H9 (cell line): Measurements from ENCODE around the gene LIPK. TPM values are rescaled to one million over a fixed set of nuclear protein-coding genes. Genes with fewer than 3 reads are reported as not detected.

Experiments
- DNase-seq: peaks from one replicate; pipeline ENCODE4 v3.0.0-alpha.2; 2017
- H2AFZ ChIP-seq: one replicate; pipeline ENCODE4 v1.6.1; 2013; ENCODE audit warnings: mild to moderate bottlenecking, low read length, control low read depth, moderate library complexity
- H2AK5ac ChIP-seq: 2 replicates; pipeline ENCODE4 v1.6.1; 2013; ENCODE audit warnings: low read length, control low read depth, mixed read lengths; ENCODE audit not compliant: insufficient read length
- H2BK120ac ChIP-seq: one replicate; pipeline ENCODE4 v1.6.1; 2013; ENCODE audit warnings: low read depth, mild to moderate bottlenecking, low read length, control low read depth, inconsistent platforms; ENCODE audit not compliant: poor library complexity, severe bottlenecking
- H2BK12ac ChIP-seq: 2 replicates; pipeline ENCODE4 v1.6.1; 2013; ENCODE audit warnings: low read length, control low read depth, mixed read lengths, low read depth; ENCODE audit not compliant: insufficient read length
- H2BK15ac ChIP-seq: 2 replicates; pipeline ENCODE4 v1.6.1; 2013; ENCODE audit warnings: low read depth, low read length, control low read depth
- H2BK20ac ChIP-seq: one replicate; pipeline ENCODE4 v1.6.1; 2013; ENCODE audit warnings: low read depth, mild to moderate bottlenecking, low read length, control low read depth, inconsistent platforms; ENCODE audit not compliant: poor library complexity, severe bottlenecking
- H2BK5ac ChIP-seq: 2 replicates; pipeline ENCODE4 v1.6.1; 2013; ENCODE audit warnings: low read length, control low read depth, mixed read lengths; ENCODE audit not compliant: insufficient read length
- H3K14ac ChIP-seq: 2 replicates; pipeline ENCODE4 v1.6.1; 2013; ENCODE audit warnings: low read length, control low read depth; ENCODE audit not compliant: insufficient read depth
- H3K18ac ChIP-seq: 2 replicates; pipeline ENCODE4 v1.6.1; 2013; ENCODE audit warnings: low read depth, mild to moderate bottlenecking, mixed read lengths, low read length, control low read depth; ENCODE audit not compliant: insufficient read length
- H3K23ac ChIP-seq: 2 replicates; pipeline ENCODE4 v1.6.1; 2013; ENCODE audit warnings: low read length, control low read depth, mixed read lengths, low read depth; ENCODE audit not compliant: insufficient read length
- H3K23me2 ChIP-seq: 2 replicates; pipeline ENCODE4 v1.6.1; 2013; ENCODE audit warnings: low read depth, mild to moderate bottlenecking, mixed read lengths, low read length, control low read depth; ENCODE audit not compliant: insufficient read length, poor library complexity, severe bottlenecking
- H3K27ac ChIP-seq: 2 replicates; pipeline ENCODE4 v1.5.1; 2013; ENCODE audit warnings: low read length, control low read depth, mixed read lengths, low read depth; ENCODE audit not compliant: insufficient read length
- H3K27me3 ChIP-seq: 2 replicates; pipeline ENCODE4 v1.6.1; 2013; ENCODE audit warnings: low read length, control low read depth, inconsistent platforms; ENCODE audit not compliant: insufficient read depth
- H3K4ac ChIP-seq: 2 replicates; pipeline ENCODE4 v1.6.1; 2013; ENCODE audit warnings: low read depth, mild to moderate bottlenecking, control low read depth, inconsistent platforms, low read length, moderate library complexity
- H3K4me1 ChIP-seq: 2 replicates; pipeline ENCODE4 v1.6.1; 2013; ENCODE audit warnings: low read length, control low read depth, inconsistent platforms; ENCODE audit not compliant: insufficient read depth
- H3K4me2 ChIP-seq: 2 replicates; pipeline ENCODE4 v1.6.1; 2013; ENCODE audit warnings: low read length, control low read depth, mixed read lengths; ENCODE audit not compliant: insufficient read length, insufficient read depth
- H3K56ac ChIP-seq: 2 replicates; pipeline ENCODE4 v1.6.1; 2013; ENCODE audit warnings: low read depth, mild to moderate bottlenecking, mixed read lengths, low read length, control low read depth; ENCODE audit not compliant: insufficient read length
- H3K79me1 ChIP-seq: 2 replicates; pipeline ENCODE4 v1.6.1; 2013; ENCODE audit warnings: low read depth, mild to moderate bottlenecking, moderate library complexity, low read length, control low read depth, inconsistent platforms; ENCODE audit not compliant: insufficient read depth, poor library complexity, severe bottlenecking
- H3K79me2 ChIP-seq: 2 replicates; pipeline ENCODE4 v1.6.1; 2013; ENCODE audit warnings: low read length, control low read depth, inconsistent platforms; ENCODE audit not compliant: insufficient read depth
- H3K9ac ChIP-seq: 2 replicates; pipeline ENCODE4 v1.6.1; 2013; ENCODE audit warnings: low read length, control low read depth, mixed read lengths; ENCODE audit not compliant: insufficient read length; ENCODE audit errors: extremely low read depth
- H3K9me3 ChIP-seq: one replicate; pipeline ENCODE4 v1.6.1; 2013; ENCODE audit warnings: low read depth, low read length, inconsistent platforms; ENCODE audit not compliant: control insufficient read depth
- H3T11ph ChIP-seq: one replicate; pipeline ENCODE4 v1.6.1; 2013; ENCODE audit warnings: mild to moderate bottlenecking, low read length, control low read depth, inconsistent platforms
- H4K20me1 ChIP-seq: one replicate; pipeline ENCODE4 v1.6.1; 2013; ENCODE audit not compliant: control insufficient read depth, insufficient read length, insufficient read depth
- H4K5ac ChIP-seq: 2 replicates; pipeline ENCODE4 v1.6.1; 2013; ENCODE audit warnings: low read depth, mild to moderate bottlenecking, mixed read lengths, low read length, control low read depth; ENCODE audit not compliant: insufficient read length
- H4K8ac ChIP-seq: replicated peaks from 2 replicates; pipeline ENCODE4 v1.6.1; 2013; ENCODE audit warnings: low read length, control low read depth, mixed read lengths, low read depth; ENCODE audit not compliant: insufficient read length
- H4K91ac ChIP-seq: 2 replicates; pipeline ENCODE4 v1.6.1; 2013; ENCODE audit warnings: low read depth, mild to moderate bottlenecking, moderate library complexity, mixed read lengths, low read length, control low read depth; ENCODE audit not compliant: insufficient read length
- H3K27ac Mint-ChIP-seq, 3 experiments: 2 replicates in 2 of 3; 3 replicates in 1 of 3; pipeline ENCODE4 v1.8.0; 2020 to 2021; ENCODE audit warnings: mixed read lengths in 3 of 3, mild to moderate bottlenecking in 1 of 3, moderate library complexity in 1 of 3
- H3K27me3 Mint-ChIP-seq: 2 replicates; pipeline ENCODE4 v1.8.0; 2021; ENCODE audit warnings: low read depth, mild to moderate bottlenecking, moderate library complexity, mixed read lengths
- H3K36me3 Mint-ChIP-seq, 3 experiments: 2 replicates in 2 of 3; 3 replicates in 1 of 3; pipeline ENCODE4 v1.8.0; 2020 to 2021; ENCODE audit warnings: low read depth in 3 of 3, mixed read lengths in 3 of 3; ENCODE audit not compliant: insufficient read depth in 1 of 3
- H3K4me1 Mint-ChIP-seq, 2 experiments: 2 replicates each; pipeline ENCODE4 v1.8.0; 2020; ENCODE audit warnings: mixed read lengths in 2 of 2
- H3K4me3 Mint-ChIP-seq, 2 experiments: 2 replicates in 1 of 2; 3 replicates in 1 of 2; pipeline ENCODE4 v1.8.0; 2020 to 2021; ENCODE audit warnings: mild to moderate bottlenecking in 2 of 2, mixed read lengths in 2 of 2, moderate library complexity in 1 of 2
- H3K9me3 Mint-ChIP-seq, 2 experiments: 2 replicates in 1 of 2; 3 replicates in 1 of 2; pipeline ENCODE4 v1.8.0; 2020; ENCODE audit warnings: mild to moderate bottlenecking in 2 of 2, mixed read lengths in 2 of 2, moderate library complexity in 1 of 2
- CTCF ChIP-seq: fragments of 200-600 bp; sonication (generic); conservative IDR thresholded peaks from 3 replicates; pipeline ENCODE4 v1.8.0; 2021; ENCODE audit warnings: antibody characterized with exemption, mild to moderate bottlenecking
- WGBS: extraction: QIAGEN DNeasy Blood & Tissue Kit; methylation state at CpG from one replicate; pipeline ENCODE4 v1.1.7; 2013; ENCODE audit warnings: missing lambda C conversion rate, low lambda C conversion rate, mixed read lengths; ENCODE audit not compliant: insufficient read length; ENCODE audit errors: extremely low coverage; 5-methylcytosine and 5-hydroxymethylcytosine counted together
- total RNA-seq: library from RNA; stranded (reverse); gene quantifications from 2 replicates; pipeline ENCODE4 v1.2.1, GENCODE V29; 2021

LIPK gene
- total RNA-seq, 1 experiment from 2014 or later, result not detected

DNA sequence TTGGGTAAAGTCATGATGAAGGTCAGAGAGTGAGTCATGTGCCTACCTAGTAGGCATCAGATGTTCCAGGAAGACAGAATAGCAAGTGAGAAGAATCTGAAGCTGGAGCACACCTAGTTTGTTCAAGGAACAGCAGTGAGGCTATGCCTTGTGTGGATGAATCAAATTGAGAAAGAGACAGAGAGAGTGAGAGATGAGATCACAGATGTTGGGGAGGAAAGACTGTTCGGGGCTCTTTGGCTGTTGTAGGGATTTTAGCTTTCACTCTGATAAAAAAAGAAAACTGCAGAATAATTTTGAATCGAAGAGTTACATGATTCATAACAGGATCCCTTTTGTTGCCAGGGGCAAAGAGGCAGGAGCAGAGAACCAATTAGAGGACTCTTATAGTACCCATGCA, 35.6 kb upstream of the LIPK start:
- Histone ChIP-seq H3T11ph (no peak overlapping the region), H2BK5ac (no peak overlapping the region), H3K14ac (no peak overlapping the region), H3K79me2 (no peaks in the 10 kb centered on the region), H3K18ac (no peak overlapping the region), H3K9ac (no peak overlapping the region), H4K8ac (no peak overlapping the region), H3K27me3 (no peaks in the 10 kb centered on the region), H4K91ac (no peak overlapping the region), H3K27ac (no peak overlapping the region), H2BK20ac (no peak overlapping the region), H3K4me2 (no peak overlapping the region), H3K9me3 (no peaks in the 10 kb centered on the region), H2BK15ac (no peak overlapping the region), H3K4ac (no peak overlapping the region), H2AFZ (no peak overlapping the region), H2BK120ac (no peak overlapping the region), H3K4me1 (no peaks in the 10 kb centered on the region), H3K56ac (no peak overlapping the region), H3K23ac (no peak overlapping the region), H3K23me2 (no peaks in the 10 kb centered on the region), H3K79me1 (no peaks in the 10 kb centered on the region), H4K20me1 (no peaks in the 10 kb centered on the region), H2AK5ac (no peak overlapping the region), H2BK12ac (no peak overlapping the region), H4K5ac (no peak overlapping the region)
- no peak for TF ChIP-seq CTCF
- Mint-ChIP-seq H3K27ac (no peak overlapping the region), H3K36me3 (no peaks in the 10 kb centered on the region), H3K9me3 (no peaks in the 10 kb centered on the region), H3K4me1 (no peaks in the 10 kb centered on the region), H3K4me3 (no peak overlapping the region), H3K27me3 (no peaks in the 10 kb centered on the region)
- no peak for DNase-seq
- no CpG with 5 or more reads among the region's 2 CpGs for WGBS
